CD4-positive, alpha-beta T cell (primary cell): ENCODE results near the gene KLHL12. TPM values are rescaled to one million over a fixed set of nuclear protein-coding genes. Genes with fewer than 3 reads are reported as not detected.

Experiments used
- ATAC-seq: fragments of 200-7000 bp; cut with Tn5 transposase; one replicate; pipeline ENCODE4 v1.10.0; 2022; ENCODE audit warnings: mild to moderate bottlenecking; ENCODE audit not compliant: poor library complexity
- CTCF ChIA-PET: fragments of 350-600 bp; sonication (Branson Sonifier 250); formaldehyde crosslinking; loops from one replicate; lab custom pipeline; 2021; ENCODE audit warnings: antibody characterized with exemption, inconsistent platforms; lab: Charles Lee
- POLR2A ChIA-PET: fragments of 350-600 bp; sonication (Branson Sonifier 250); formaldehyde crosslinking; loops from one replicate; lab custom pipeline; 2021; ENCODE audit warnings: antibody characterized with exemption, inconsistent platforms; lab: Charles Lee
- DNase-seq, 14 experiments: peaks; one replicate each; pipeline ENCODE4 v3.0.0-alpha.2; 2013 to 2020; ENCODE audit warnings: mixed read lengths in 2 of 14
- H3K27ac ChIP-seq, 2 donors: one replicate each; pipeline versions ENCODE4 v1.5.1 to v1.7.0; 2013; ENCODE audit warnings: low read length in 2 of 2, low read depth in 1 of 2, mild to moderate bottlenecking in 1 of 2
- H3K27me3 ChIP-seq, 2 experiments: 1 replicate in 1 of 2; 2 replicates in 1 of 2; pipeline versions ENCODE4 v1.6.1 to v1.7.0; 2013; ENCODE audit warnings: low read length in 2 of 2, control low read depth in 1 of 2, mild to moderate bottlenecking in 1 of 2, moderate library complexity in 1 of 2; ENCODE audit not compliant: insufficient read depth in 2 of 2, control insufficient read depth in 1 of 2
- H3K36me3 ChIP-seq: one replicate; pipeline ENCODE4 v1.6.1; 2013; ENCODE audit warnings: low read length, control low read depth; ENCODE audit not compliant: insufficient read depth
- H3K4me1 ChIP-seq: one replicate; pipeline ENCODE4 v1.6.1; 2013; ENCODE audit warnings: low read length, control low read depth; ENCODE audit not compliant: insufficient read depth
- H3K4me3 ChIP-seq: one replicate; pipeline ENCODE4 v1.5.1; 2013; ENCODE audit warnings: mild to moderate bottlenecking, low read length, moderate library complexity
- H3K9me3 ChIP-seq, 2 experiments: 1 replicate in 1 of 2; 2 replicates in 1 of 2; pipeline versions ENCODE4 v1.6.1 to v1.7.0; 2013; ENCODE audit warnings: low read length in 2 of 2, mild to moderate bottlenecking in 2 of 2, control low read depth in 1 of 2, moderate library complexity in 1 of 2; ENCODE audit not compliant: control insufficient read depth in 1 of 2, insufficient read depth in 1 of 2
- H3K27ac Mint-ChIP-seq: one replicate; pipeline ENCODE4 v1.8.0; 2020; ENCODE audit warnings: mixed read lengths
- H3K27me3 Mint-ChIP-seq: one replicate; pipeline ENCODE4 v1.8.0; 2021; ENCODE audit warnings: mixed read lengths
- H3K36me3 Mint-ChIP-seq: one replicate; pipeline ENCODE4 v1.8.0; 2021; ENCODE audit warnings: low read depth, mixed read lengths
- H3K4me1 Mint-ChIP-seq: one replicate; pipeline ENCODE4 v1.8.0; 2021; ENCODE audit warnings: low read depth, mixed read lengths
- H3K4me3 Mint-ChIP-seq: one replicate; pipeline ENCODE4 v1.8.0; 2020; ENCODE audit warnings: mild to moderate bottlenecking, mixed read lengths
- H3K9me3 Mint-ChIP-seq: one replicate; pipeline ENCODE4 v1.8.0; 2020; ENCODE audit warnings: mixed read lengths
- CTCF ChIP-seq: fragments of 200-600 bp; IDR thresholded peaks from one replicate; pipeline ENCODE4 v1.8.0; 2022; ENCODE audit warnings: antibody characterized with exemption, mild to moderate bottlenecking
- intact Hi-C, 2 experiments: fragments of 100-400 bp; cut with DNase I in 1 of 2; cut with micrococcal nuclease in 1 of 2; formaldehyde crosslinking; loops; one replicate each; pipeline versions ENCODE4 v1.15.1 to v1.9.0; 2023 to 2025; cut with DNase I, micrococcal nuclease
- total RNA-seq, 174 experiments: library from RNA in 2 of 174; stranded (reverse) in 2 of 174; gene quantifications; one replicate each; pipeline ENCODE4 v1.2.3 and lab custom pipeline; 2021 to 2026

The KLHL12 gene
- total RNA-seq, 2 experiments from 2014 or later, result 18.5 to 18.6 TPM

GRCh38 chr1:202850593-202851362, 76.3 kb downstream of the KLHL12 start:
- H3K27ac ChIP-seq, result no peak overlapping the region
- no peaks in the 10 kb centered on the region for H3K9me3 ChIP-seq
- no peaks in the 10 kb centered on the region for H3K9me3 Mint-ChIP-seq
- ATAC-seq, result no peak
- CTCF ChIA-PET, result no interaction called here
- no peak overlapping the region for H3K27ac Mint-ChIP-seq
- no peak for DNase-seq
- H3K36me3 ChIP-seq, result no peaks in the 10 kb centered on the region
- H3K27me3 Mint-ChIP-seq, result no peaks in the 10 kb centered on the region
- intact Hi-C loops, result loop anchor here in 1 of 2 experiments (5.0 kb wide), 2 partner anchors 98 to 198 kb away; no protein-coding TSS in a partner anchor
- no peaks in the 10 kb centered on the region for H3K27me3 ChIP-seq
- no peaks in the 10 kb centered on the region for H3K4me1 ChIP-seq
- no peak overlapping the region for H3K4me3 ChIP-seq
- TF ChIP-seq CTCF, result no peak
- no peak overlapping the region for H3K4me3 Mint-ChIP-seq
- H3K4me1 Mint-ChIP-seq, result no peaks in the 10 kb centered on the region
- POLR2A ChIA-PET, result no interaction called here
- no peaks in the 10 kb centered on the region for H3K36me3 Mint-ChIP-seq

GRCh38 chr1:202848191-202848542, 78.9 kb downstream of the KLHL12 start:
- Mint-ChIP-seq H3K27ac (no peak overlapping the region), H3K4me3 (no peak overlapping the region), H3K9me3 (no peaks in the 10 kb centered on the region), H3K4me1 (no peaks in the 10 kb centered on the region), H3K27me3 (no peaks in the 10 kb centered on the region), H3K36me3 (no peaks in the 10 kb centered on the region)
- Histone ChIP-seq H3K4me3 (no peak overlapping the region), H3K27ac (no peak overlapping the region), H3K4me1 (no peaks in the 10 kb centered on the region), H3K27me3 (no peaks in the 10 kb centered on the region), H3K36me3 (no peaks in the 10 kb centered on the region), H3K9me3 (no peaks in the 10 kb centered on the region)
- CTCF ChIA-PET, result no interaction called here
- POLR2A ChIA-PET, result no interaction called here
- no peak for TF ChIP-seq CTCF
- DNase-seq, result no peak
- intact Hi-C loops, result no loop called here
- no peak for ATAC-seq

GRCh38 chr1:202844935-202845334, 82.1 kb downstream of the KLHL12 start:
- POLR2A ChIA-PET, result no interaction called here

More at GRCh38 chr1:202844935-202845334, 82.1 kb downstream of the KLHL12 start:
- Mint-ChIP-seq H3K4me1 (no peaks in the 10 kb centered on the region), H3K27me3 (no peaks in the 10 kb centered on the region), H3K36me3 (no peaks in the 10 kb centered on the region), H3K27ac (no peak overlapping the region), H3K9me3 (no peaks in the 10 kb centered on the region), H3K4me3 (no peak overlapping the region)
- Histone ChIP-seq H3K27ac (no peak overlapping the region), H3K4me1 (no peaks in the 10 kb centered on the region), H3K36me3 (no peaks in the 10 kb centered on the region), H3K9me3 (no peaks in the 10 kb centered on the region), H3K4me3 (no peak overlapping the region), H3K27me3 (no peaks in the 10 kb centered on the region)
- no peak for ATAC-seq
- no peak for DNase-seq
- intact Hi-C loops, result no loop called here
- no peak for TF ChIP-seq CTCF
- CTCF ChIA-PET, result no interaction called here
